Muscle of back (tissue), 11 donors: ENCODE measurements around the gene ART1. TPM values are rescaled to one million over a fixed set of nuclear protein-coding genes. Genes with fewer than 3 reads are reported as not detected.

Experiments
- DNase-seq, 3 donors: peaks; one replicate each; pipeline versions ENCODE4 v3.0.0 to v3.0.0-alpha.2; 2013
- polyA plus RNA-seq, 10 donors: library from polyadenylated mRNA; unstranded; fragments of 120-200 nt; gene quantifications; one replicate each; pipeline ENCODE4 v1.2.1, GENCODE V29; 2013; ENCODE audit not compliant: insufficient read length in 10 of 10

Gene ART1
- polyA plus RNA-seq, 10 donors = 1.8 to 6.2 (median 4.4) TPM

- no peak for DNase-seq
Observed at GRCh38 chr11:3665336-3666022, 20.6 kb downstream of the ART1 start.

GRCh38 chr11:3666023-3666530 is 21.1 kb downstream of the ART1 start:
- no peak for DNase-seq

GRCh38 chr11:3667149-3668035 is 22.5 kb downstream of the ART1 start:
- no peak for DNase-seq

- no peak for DNase-seq
Observed at GRCh38 chr11:3669128-3669527, 24.2 kb downstream of the ART1 start.

- DNase-seq = no peak
Observed at GRCh38 chr11:3669742-3670183, 24.8 kb downstream of the ART1 start.

GRCh38 chr11:3671334-3672254 is 26.7 kb downstream of the ART1 start, which contains the start of gene CHRNA10:
CHRNA10 (minus strand) TSS chr11:3671384; CDS start chr11:3671312, 72 bp downstream.
- DNase-seq = no peak

GRCh38 chr11:3674189-3674588 is 29.3 kb downstream of the ART1 start:
- DNase-seq = peak in 1 of 3 donors; percentile 8

GRCh38 chr11:3675971-3676370 is 31.0 kb downstream of the ART1 start:
- DNase-seq = no peak

- DNase-seq = no peak
Observed at GRCh38 chr11:3679077-3679476, 34.1 kb downstream of the ART1 start.

- DNase-seq = no peak
Observed at GRCh38 chr11:3683039-3683438, 38.1 kb downstream of the ART1 start.

- no peak for DNase-seq
Observed at GRCh38 chr11:3684129-3684818, 39.3 kb downstream of the ART1 start.

- DNase-seq = no peak
Observed at GRCh38 chr11:3684819-3685172, 39.9 kb downstream of the ART1 start.

- no peak for DNase-seq
Observed at GRCh38 chr11:3685923-3686322, 41.0 kb downstream of the ART1 start.

GRCh38 chr11:3686751-3687150 is 41.8 kb downstream of the ART1 start:
- peak in 1 of 3 donors; percentile 18 for DNase-seq

GRCh38 chr11:3700410-3700809 is 55.5 kb downstream of the ART1 start:
- DNase-seq = no peak

- no peak for DNase-seq
Observed at GRCh38 chr11:3700910-3701309, 56.0 kb downstream of the ART1 start.

GRCh38 chr11:3703383-3703782 is 58.5 kb downstream of the ART1 start:
- DNase-seq = no peak

- DNase-seq = no peak
Observed at GRCh38 chr11:3707176-3707575, 62.2 kb downstream of the ART1 start.

GRCh38 chr11:3709977-3710376 is 65.0 kb downstream of the ART1 start:
- no peak for DNase-seq

- DNase-seq = no peak
Observed at GRCh38 chr11:3710485-3711259, 65.7 kb downstream of the ART1 start.
